Sigmoid colon (tissue), 4 donors: ENCODE data around the gene ADAM19.

ENCODE experiments used
- POLR2A ChIP-seq, 2 donors: fragments of 450-650 bp; IDR thresholded peaks; one replicate each; pipeline ENCODE4 v1.6.1; 2016; ENCODE audit warnings: antibody characterized with exemption in 2 of 2, mild to moderate bottlenecking in 2 of 2, moderate library complexity in 2 of 2
- POLR2AphosphoS5 ChIP-seq, 4 donors: sonication (generic); formaldehyde crosslinking; IDR thresholded peaks; one replicate each; pipeline ENCODE4 v1.6.1; 2017; ENCODE audit warnings: antibody characterized with exemption in 4 of 4

DNA sequence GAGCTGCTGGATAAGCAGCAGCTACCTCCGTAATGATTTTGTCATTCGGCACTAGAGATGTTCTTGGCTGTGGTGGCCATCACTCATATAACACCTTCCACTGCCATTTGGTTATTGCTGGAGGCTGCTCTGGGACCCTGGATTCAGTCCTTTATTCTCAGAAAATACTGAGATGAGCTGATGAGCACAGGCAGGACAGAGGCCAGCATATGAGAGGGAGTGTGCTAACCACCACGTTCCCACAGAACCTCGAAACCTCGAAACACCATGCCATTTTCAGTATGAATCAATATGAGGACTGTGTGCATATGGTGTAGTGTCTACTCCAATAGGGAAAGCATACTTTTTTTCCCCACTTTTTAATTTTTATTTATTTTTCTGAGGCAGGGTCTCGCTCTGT lies 56.6 kb downstream of the ADAM19 start:
- TF ChIP-seq POLR2AphosphoS5 (IDR thresholded peaks at IDR 0.05) (no peak), POLR2A (IDR thresholded peaks at IDR 0.05) (no peak)
